Activated T-helper 2 cell treated with anti-CD3 and anti-CD28 coated beads, Interferon-gamma antibody, Interleukin-2, Interleukin-4, amounts not matched to agents 10 μg/mL and 5 μg/mL and 100 μg/mL, durations not matched to agents 14 hours and 24 hours and 36 hours (primary cell): Measurements from ENCODE around the gene OR1B1. TPM values are rescaled to one million over a fixed set of nuclear protein-coding genes. Genes with fewer than 3 reads are reported as not detected.

Experiments
- DNase-seq: peaks from one replicate; pipeline ENCODE4 v3.0.0; 2021; ENCODE audit warnings: low spot score
- H3K27ac Mint-ChIP-seq: one replicate; pipeline ENCODE4 v1.8.0; 2021; ENCODE audit warnings: mixed read lengths
- H3K27me3 Mint-ChIP-seq: one replicate; pipeline ENCODE4 v1.8.0; 2021; ENCODE audit warnings: low read depth, mixed read lengths
- H3K36me3 Mint-ChIP-seq: one replicate; pipeline ENCODE4 v1.8.0; 2021; ENCODE audit warnings: low read depth, mixed read lengths
- H3K4me1 Mint-ChIP-seq: one replicate; pipeline ENCODE4 v1.8.0; 2021; ENCODE audit warnings: low read depth, mixed read lengths
- H3K4me3 Mint-ChIP-seq: one replicate; pipeline ENCODE4 v1.8.0; 2021; ENCODE audit warnings: low read depth, mild to moderate bottlenecking, moderate library complexity, mixed read lengths
- H3K9me3 Mint-ChIP-seq: one replicate; pipeline ENCODE4 v1.8.0; 2021; ENCODE audit warnings: mixed read lengths
- intact Hi-C: fragments of 100-400 bp; cut with micrococcal nuclease; formaldehyde crosslinking; loops from one replicate; pipeline ENCODE4 v1.15.1; 2023
- total RNA-seq: library from RNA; stranded (reverse); gene quantifications from 2 replicates; pipeline ENCODE4 v1.2.3, GENCODE V29; 2022

OR1B1 gene
- total RNA-seq, 1 donor from 2014 or later: not detected

GRCh38 chr9:122579874-122580273, 77.6 kb downstream of the OR1B1 start:
- intact Hi-C loops: no loop called here
- no peak for DNase-seq
- no peaks in the 10 kb centered on the region for H3K4me1 Mint-ChIP-seq
- H3K4me3 Mint-ChIP-seq: no peak overlapping the region
- no peaks in the 10 kb centered on the region for H3K27me3 Mint-ChIP-seq
- no peaks in the 10 kb centered on the region for H3K36me3 Mint-ChIP-seq
- H3K9me3 Mint-ChIP-seq: no peaks in the 10 kb centered on the region
- no peak overlapping the region for H3K27ac Mint-ChIP-seq

Other genes with a start within 250 kb of the OR1B1 start
- not detected in 2 replicates for gene OR1J1, start 179.7 kb downstream of the OR1B1 start, total RNA-seq
- gene OR1J2, start 146.8 kb downstream of the OR1B1 start, total RNA-seq: not detected in 2 replicates
- 0.21 TPM in 1 of 2 replicates, not detected in the other for gene OR1J4, start 138.5 kb downstream of the OR1B1 start, total RNA-seq
- gene OR1N1, start 130.3 kb downstream of the OR1B1 start, total RNA-seq: not detected in 2 replicates
- not detected in 2 replicates for gene OR1N2, start 104.5 kb downstream of the OR1B1 start, total RNA-seq
- 0.18 TPM in 1 of 2 replicates, not detected in the other for gene OR1L8, start 74.2 kb downstream of the OR1B1 start, total RNA-seq
- gene OR1Q1, start 42.9 kb downstream of the OR1B1 start, total RNA-seq: not detected in 2 replicates
- gene OR1L1, start 4.1 kb upstream of the OR1B1 start, total RNA-seq: not detected in 2 replicates
- gene OR1L3, start 17.5 kb upstream of the OR1B1 start, total RNA-seq: not detected in 2 replicates
- gene OR1L4, start 66.4 kb upstream of the OR1B1 start, total RNA-seq: not detected in 2 replicates
- gene OR1L6, start 84.7 kb upstream of the OR1B1 start, total RNA-seq: not detected in 2 replicates
- gene OR5C1, start 131.3 kb upstream of the OR1B1 start, total RNA-seq: not detected in 2 replicates
- not detected in 2 replicates for gene OR1K1, start 142.5 kb upstream of the OR1B1 start, total RNA-seq
- gene PDCL, start 171.0 kb upstream of the OR1B1 start, total RNA-seq: 20.4 and 22.6 TPM in 2 replicates
- 37.0 and 38.3 TPM in 2 replicates for gene RC3H2, start 247.7 kb upstream of the OR1B1 start, total RNA-seq